GM18526 (cell line): ENCODE measurements around the gene MRPS25.

Experiments used
- POLR2A ChIP-seq: IDR thresholded peaks from 3 replicates; pipeline ENCODE4 v1.6.1; 2011; ENCODE audit not compliant: insufficient read length; ENCODE audit errors: extremely low read depth

Gene MRPS25

GRCh38 chr3:15032650-15033049 lies 32.5 kb downstream of the MRPS25 start:
- TF ChIP-seq POLR2A = no peak

- no peak for TF ChIP-seq POLR2A
Measured at GRCh38 chr3:15029625-15030024, 35.5 kb downstream of the MRPS25 start.

- TF ChIP-seq POLR2A = no peak
Measured at GRCh38 chr3:15023719-15024118, 41.4 kb downstream of the MRPS25 start.

- TF ChIP-seq POLR2A = no peak
Measured at GRCh38 chr3:15023249-15023648, 41.9 kb downstream of the MRPS25 start.

GRCh38 chr3:15017191-15017590 lies 47.9 kb downstream of the MRPS25 start:
- TF ChIP-seq POLR2A = no peak

- no peak for TF ChIP-seq POLR2A
Measured at GRCh38 chr3:15015456-15015855, 49.7 kb downstream of the MRPS25 start.

- TF ChIP-seq POLR2A = no peak
Measured at GRCh38 chr3:15014606-15015328, 50.3 kb downstream of the MRPS25 start.

GRCh38 chr3:15011174-15011573 lies 53.9 kb downstream of the MRPS25 start:
- TF ChIP-seq POLR2A = no peak

GRCh38 chr3:15010664-15011063 lies 54.5 kb downstream of the MRPS25 start:
- TF ChIP-seq POLR2A = no peak

- no peak for TF ChIP-seq POLR2A
Measured at GRCh38 chr3:15009167-15009566, 55.9 kb downstream of the MRPS25 start.

- no peak for TF ChIP-seq POLR2A
Measured at GRCh38 chr3:15007681-15008141, 57.4 kb downstream of the MRPS25 start.
